ENCODE measurements around the gene C1QTNF1.
A peak's percentile ranks its signal among the peaks of the same experiment; 100 is the strongest.

Gene C1QTNF1

GRCh38 chr17:79062691-79063090 is 38.7 kb downstream of the C1QTNF1 start:
- no peak overlapping the region for H3K4me3 ChIP-seq (ENCODE audit: low read depth, low read length)
- TF ChIP-seq, protein P1, sequence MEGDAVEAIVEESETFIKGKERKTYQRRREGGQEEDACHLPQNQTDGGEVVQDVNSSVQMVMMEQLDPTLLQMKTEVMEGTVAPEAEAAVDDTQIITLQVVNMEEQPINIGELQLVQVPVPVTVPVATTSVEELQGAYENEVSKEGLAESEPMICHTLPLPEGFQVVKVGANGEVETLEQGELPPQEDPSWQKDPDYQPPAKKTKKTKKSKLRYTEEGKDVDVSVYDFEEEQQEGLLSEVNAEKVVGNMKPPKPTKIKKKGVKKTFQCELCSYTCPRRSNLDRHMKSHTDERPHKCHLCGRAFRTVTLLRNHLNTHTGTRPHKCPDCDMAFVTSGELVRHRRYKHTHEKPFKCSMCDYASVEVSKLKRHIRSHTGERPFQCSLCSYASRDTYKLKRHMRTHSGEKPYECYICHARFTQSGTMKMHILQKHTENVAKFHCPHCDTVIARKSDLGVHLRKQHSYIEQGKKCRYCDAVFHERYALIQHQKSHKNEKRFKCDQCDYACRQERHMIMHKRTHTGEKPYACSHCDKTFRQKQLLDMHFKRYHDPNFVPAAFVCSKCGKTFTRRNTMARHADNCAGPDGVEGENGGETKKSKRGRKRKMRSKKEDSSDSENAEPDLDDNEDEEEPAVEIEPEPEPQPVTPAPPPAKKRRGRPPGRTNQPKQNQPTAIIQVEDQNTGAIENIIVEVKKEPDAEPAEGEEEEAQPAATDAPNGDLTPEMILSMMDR (IDR thresholded peaks at IDR 0.05; ENCODE audit: insufficient read depth, low read depth, low read length, missing control alignments), result no peak
- DNase-seq (ENCODE audit: low read depth), result no peak

GRCh38 chr17:79064026-79064425 is 40.1 kb downstream of the C1QTNF1 start:
- no peak for DNase-seq (ENCODE audit: low read depth)
- TF ChIP-seq, protein P1 (IDR thresholded peaks at IDR 0.05; ENCODE audit: insufficient read depth, low read depth, low read length, missing control alignments), result no peak
- H3K4me3 ChIP-seq (ENCODE audit: low read depth, low read length), result no peak overlapping the region

- H3K4me3 ChIP-seq (ENCODE audit: low read depth, low read length), result no peak overlapping the region
- TF ChIP-seq, protein P1 (IDR thresholded peaks at IDR 0.05; ENCODE audit: insufficient read depth, low read depth, low read length, missing control alignments), result peak; percentile 48
- DNase-seq (ENCODE audit: low read depth), result peak; percentile 42
Observed at GRCh38 chr17:79065105-79065670, 41.2 kb downstream of the C1QTNF1 start.

GRCh38 chr17:79066963-79067362 is 43.0 kb downstream of the C1QTNF1 start:
- TF ChIP-seq, protein P1 (IDR thresholded peaks at IDR 0.05; ENCODE audit: insufficient read depth, low read depth, low read length, missing control alignments), result no peak

GRCh38 chr17:79070266-79070880 is 46.4 kb downstream of the C1QTNF1 start:
- DNase-seq (ENCODE audit: low read depth), result no peak
- TF ChIP-seq, protein P1 (IDR thresholded peaks at IDR 0.05; ENCODE audit: insufficient read depth, low read depth, low read length, missing control alignments), result no peak
- no peak overlapping the region for H3K4me3 ChIP-seq (ENCODE audit: low read depth, low read length)

More at GRCh38 chr17:79066963-79067362, 43.0 kb downstream of the C1QTNF1 start:
- no peak for DNase-seq (ENCODE audit: low read depth)
- no peak overlapping the region for H3K4me3 ChIP-seq (ENCODE audit: low read depth, low read length)

DNA sequence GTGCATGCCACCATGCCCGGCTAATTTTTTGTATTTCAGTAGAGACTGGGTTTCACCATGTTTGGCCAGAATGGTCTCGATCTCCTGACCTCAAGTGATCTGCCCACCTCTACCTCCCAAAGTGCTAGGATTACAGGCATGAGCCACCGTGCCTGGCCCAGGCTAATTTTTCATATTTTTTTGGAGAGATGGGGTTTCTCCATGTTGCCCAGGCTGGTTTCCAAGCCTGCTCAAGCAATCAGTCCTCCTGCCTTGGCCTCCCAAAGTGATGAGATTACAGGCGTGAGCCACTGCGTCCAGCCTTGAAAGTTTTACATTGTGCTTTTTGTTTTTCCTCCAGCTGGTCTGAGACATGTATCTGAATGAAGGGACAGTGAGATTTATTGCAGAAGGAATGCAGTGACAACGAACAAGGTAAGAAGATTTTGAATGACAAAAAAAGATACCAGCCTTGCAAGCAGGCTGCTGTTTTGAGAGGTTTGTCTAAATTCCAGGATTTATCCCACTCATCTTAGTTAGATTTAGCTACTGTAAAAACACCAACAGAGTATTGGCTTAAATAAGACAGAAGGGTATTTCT is 47.3 kb downstream of the C1QTNF1 start:
- TF ChIP-seq, protein P1 (IDR thresholded peaks at IDR 0.05; ENCODE audit: insufficient read depth, low read depth, low read length, missing control alignments), result no peak
- no peak for DNase-seq (ENCODE audit: low read depth)
- no peak overlapping the region for H3K4me3 ChIP-seq (ENCODE audit: low read depth, low read length)

Measured in GM12865 (cell line).